ENCODE measurements around the gene SRPRA.

DNA sequence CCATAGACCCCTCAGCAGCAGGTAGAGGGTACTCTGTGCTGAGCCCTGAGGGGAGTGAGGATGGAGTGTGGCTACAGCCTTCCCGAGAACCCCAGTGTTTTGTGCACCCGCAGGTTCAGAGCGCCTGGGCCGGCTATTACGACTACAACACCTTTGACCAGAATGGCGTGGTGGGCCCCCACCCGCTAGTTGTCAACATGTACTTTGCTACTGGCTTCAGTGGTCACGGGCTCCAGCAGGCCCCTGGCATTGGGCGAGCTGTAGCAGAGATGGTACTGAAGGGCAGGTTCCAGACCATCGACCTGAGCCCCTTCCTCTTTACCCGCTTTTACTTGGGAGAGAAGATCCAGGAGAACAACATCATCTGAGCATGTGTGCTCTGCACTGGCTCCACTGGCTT, 8.6 kb upstream of the SRPRA start:
- TF ChIP-seq CTCF (IDR thresholded peaks at IDR 0.05) (no peak), POLR2AphosphoS5 (IDR thresholded peaks at IDR 0.05) (no peak)

Data from breast epithelium (tissue), 3 donors.